K562 (cell line): ENCODE measurements around the gene TRMT2B. TPM values are rescaled to one million over a fixed set of nuclear protein-coding genes. Genes with fewer than 3 reads are reported as not detected.

Source experiments
- ATAC-seq: fragments of 200-7000 bp; cut with Tn5 transposase; 3 replicates; pipeline ENCODE4 v1.9.1; 2020; ENCODE audit warnings: moderate library complexity
- BruUV-seq: library from RNA; stranded (reverse); fragments of 400-500 nt; replicated peaks from 2 replicates; lab custom pipeline; 2021; lab: Mats Ljungman, UMichigan
- CTCF ChIA-PET: fragments of 300-600 bp; formaldehyde crosslinking; extraction: SDS; loops from one replicate; lab custom pipeline; 2021; ENCODE audit warnings: low intra/inter-chr PET ratio; lab: Yijun Ruan, JAX
- POLR2A ChIA-PET: fragments of 300-600, 350-650 bp; sonication (Branson Sonifier 250); formaldehyde crosslinking; extraction: SDS; loops from one replicate; lab custom pipeline; 2021; ENCODE audit warnings: antibody characterized with exemption, inconsistent platforms; lab: Yijun Ruan, JAX
- DNase-seq, 4 experiments: peaks; one replicate each; pipeline versions ENCODE4 v3.0.0 to v3.0.0-alpha.2; 2011 to 2018; ENCODE audit warnings: low spot score in 3 of 4, mixed read lengths in 3 of 4; ENCODE audit errors: extremely low read depth in 1 of 4
- FAIRE-seq: peaks from 2 replicates; lab custom pipeline; 2011; peaks lifted over from hg19 to GRCh38; lab: Jason Lieb, UNC
- H2AFZ ChIP-seq: 2 replicates; pipeline ENCODE4 v1.6.0; 2011; ENCODE audit warnings: low read depth, low read length, control low read depth, inconsistent platforms
- H3K27ac ChIP-seq: fragments of 200-600 bp; 3 replicates; pipeline ENCODE4 v1.8.0; 2011; ENCODE audit warnings: low read depth, mild to moderate bottlenecking, control low read depth, inconsistent platforms, low read length, moderate library complexity, mixed read lengths; ENCODE audit errors: extremely low read depth
- H3K27me3 ChIP-seq, 2 experiments: fragments of 300-600 bp in 1 of 2; 2 replicates in 1 of 2; 3 replicates in 1 of 2; pipeline versions ENCODE4 v1.6.0 to v1.8.0; 2011; ENCODE audit warnings: inconsistent platforms in 2 of 2, low read length in 2 of 2, mild to moderate bottlenecking in 1 of 2, mixed read lengths in 1 of 2, moderate library complexity in 1 of 2; ENCODE audit not compliant: control insufficient read depth in 2 of 2, insufficient read depth in 2 of 2
- H3K36me3 ChIP-seq: fragments of 300-600 bp; 3 replicates; pipeline ENCODE4 v1.8.0; 2011; ENCODE audit warnings: mild to moderate bottlenecking, low read length, inconsistent platforms; ENCODE audit not compliant: control insufficient read depth, insufficient read depth
- H3K4me1 ChIP-seq, 2 experiments: fragments of 200-600 bp in 1 of 2; replicated peaks in 1 of 2; 2 replicates in 1 of 2; 3 replicates in 1 of 2; pipeline versions ENCODE4 v1.5.1 to v1.8.0; 2011; ENCODE audit warnings: inconsistent platforms in 2 of 2, low read length in 2 of 2, mild to moderate bottlenecking in 1 of 2, mixed read lengths in 1 of 2, moderate library complexity in 1 of 2; ENCODE audit not compliant: control insufficient read depth in 2 of 2, insufficient read depth in 2 of 2
- H3K4me2 ChIP-seq: 2 replicates; pipeline ENCODE4 v1.6.1; 2011; ENCODE audit warnings: low read length, control low read depth, inconsistent platforms, mixed read lengths; ENCODE audit not compliant: insufficient read depth
- H3K4me3 ChIP-seq: fragments of 200-600 bp; sonication (generic), shearing (Covaris generic); 2 replicates; pipeline ENCODE4 v1.5.1; 2016; ENCODE audit warnings: control low read depth, inconsistent platforms
- H3K79me2 ChIP-seq: fragments of 200-600 bp; 3 replicates; pipeline ENCODE4 v1.8.0; 2011; ENCODE audit warnings: low read length, inconsistent platforms; ENCODE audit not compliant: control insufficient read depth, insufficient read depth
- H3K9ac ChIP-seq, 2 experiments: 2 replicates each; pipeline versions ENCODE4 v1.6.0 to v1.6.1; 2011; ENCODE audit warnings: low read depth in 2 of 2, low read length in 2 of 2, control low read depth in 1 of 2, inconsistent platforms in 1 of 2, mild to moderate bottlenecking in 1 of 2, mixed read lengths in 1 of 2; ENCODE audit not compliant: insufficient read depth in 1 of 2
- H3K9me1 ChIP-seq: one replicate; pipeline ENCODE4 v1.6.0; 2011; ENCODE audit warnings: inconsistent platforms, mild to moderate bottlenecking, low read length, moderate library complexity; ENCODE audit not compliant: control insufficient read depth, insufficient read depth
- H3K9me3 ChIP-seq: replicated peaks from 2 replicates; pipeline ENCODE4 v1.5.1; 2011; ENCODE audit warnings: low read depth, low read length, inconsistent platforms; ENCODE audit not compliant: control insufficient read depth, insufficient read depth
- H4K20me1 ChIP-seq: replicated peaks from 2 replicates; pipeline ENCODE4 v1.6.1; 2011; ENCODE audit warnings: low read length, inconsistent platforms, mixed read lengths; ENCODE audit not compliant: control insufficient read depth, insufficient read depth
- CBX5 ChIP-seq: IDR thresholded peaks from 2 replicates; pipeline ENCODE4 v1.6.1; 2014; ENCODE audit warnings: low read depth, borderline replicate concordance
- CHD1 ChIP-seq: fragments of 200-600 bp; sonication (generic); IDR thresholded peaks from one replicate; pipeline ENCODE4 v1.6.1; 2012; ENCODE audit warnings: mild to moderate bottlenecking, moderate library complexity, low read length, inconsistent platforms
- DACH1 ChIP-seq: fragments of 450-650 bp; IDR thresholded peaks from 2 replicates; pipeline ENCODE4 v1.6.1; 2018; ENCODE audit not compliant: partially characterized antibody
- EHMT2 ChIP-seq: fragments of 450-650 bp; IDR thresholded peaks from 2 replicates; pipeline ENCODE4 v1.6.1; 2018; ENCODE audit warnings: antibody characterized with exemption
- GABPB2 ChIP-seq: fragments of 250-450 bp; sonication (Bioruptor Pico); conservative IDR thresholded peaks from 2 replicates; pipeline ENCODE4 v1.5.1; 2021; ENCODE audit warnings: mild to moderate bottlenecking
- JUN ChIP-seq, 2 experiments: sonication (generic) in 1 of 2; formaldehyde crosslinking in 1 of 2; IDR thresholded peaks; 2 replicates each; pipeline versions ENCODE4 v1.6.1 to v1.8.0; 2012 to 2022; ENCODE audit warnings: borderline replicate concordance in 2 of 2, mild to moderate bottlenecking in 2 of 2, improper control_type of control experiment in 1 of 2, low read depth in 1 of 2, low read length in 1 of 2, missing genetic modification reagents in 1 of 2
- KLF10 ChIP-seq: fragments of 250-450 bp; sonication (Bioruptor Pico); IDR thresholded peaks from 2 replicates; pipeline ENCODE4 v1.6.1; 2021; ENCODE audit warnings: matching md5 sums
- OTX1 ChIP-seq: fragments of 450-650 bp; formaldehyde crosslinking; IDR thresholded peaks from 2 replicates; pipeline ENCODE4 v1.4.0; 2022; ENCODE audit warnings: mild to moderate bottlenecking
- RBM34 ChIP-seq: fragments of 200-400 bp; formaldehyde crosslinking; IDR thresholded peaks from 2 replicates; pipeline ENCODE4 v1.6.1; 2018; ENCODE audit warnings: low read length, borderline replicate concordance; ENCODE audit not compliant: insufficient read depth
- RFX7 ChIP-seq: fragments of 250-450 bp; sonication (Bioruptor Pico); IDR thresholded peaks from 2 replicates; pipeline ENCODE4 v1.5.1; 2021; ENCODE audit warnings: mild to moderate bottlenecking
- SIN3A ChIP-seq, 2 experiments: fragments of 150-350 bp in 1 of 2; IDR thresholded peaks; 2 replicates each; pipeline ENCODE4 v1.6.1; 2011 to 2016; ENCODE audit warnings: borderline replicate concordance in 2 of 2, low read depth in 2 of 2, low read length in 2 of 2, mild to moderate bottlenecking in 2 of 2, moderate library complexity in 2 of 2; ENCODE audit not compliant: control insufficient read depth in 1 of 2
- ZNF232 ChIP-seq: sonication (generic); formaldehyde crosslinking; IDR thresholded peaks from 2 replicates; pipeline ENCODE4 v1.8.0; 2022; ENCODE audit warnings: mild to moderate bottlenecking, missing genetic modification reagents
- ZNF239 ChIP-seq: fragments of 250-450 bp; sonication (Bioruptor Pico); IDR thresholded peaks from 2 replicates; pipeline ENCODE4 v1.4.0; 2020; ENCODE audit warnings: mild to moderate bottlenecking
- ZNF644 ChIP-seq: fragments of 200-800 bp; sonication (Bioruptor generic); IDR thresholded peaks from 2 replicates; pipeline ENCODE4 v1.6.1; 2016; ENCODE audit warnings: low read depth, missing genetic modification characterization, missing compliant biosample characterization
- WGBS: fragments of 100-300 bp; shearing (Covaris generic); methylation state at CpG from one replicate; pipeline ENCODE4 v1.1.6; 2016; ENCODE audit warnings: low coverage, mixed read lengths; ENCODE audit not compliant: insufficient coverage; ENCODE audit errors: missing lambda C conversion rate; 5-methylcytosine and 5-hydroxymethylcytosine counted together
- in situ Hi-C: fragments of 300-500 bp; cut with MboI; formaldehyde crosslinking; loops from 4 replicates; pipeline ENCODE4 v1.15.0; 2018; ENCODE audit warnings: inconsistent platforms, mixed read lengths
- intact Hi-C: fragments of 100-400 bp; cut with micrococcal nuclease; formaldehyde crosslinking; loops from 2 replicates; pipeline ENCODE4 v1.14.2; 2022
- polyA plus RNA-seq, 8 experiments: library from polyadenylated mRNA; depleted of rRNA in 4 of 8; stranded (reverse) in 5 of 8; unstranded in 3 of 8; fragments of >200 nt; fragmentation: Nextera tagmentation in 2 of 8; fragmentation: Illumina TruSeq in 1 of 8; extraction: Ambion mirVana in 2 of 8; extraction: Trizol in 1 of 8; gene quantifications; 2 replicates each; pipeline versions ENCODE4 v1.2.1 to v1.2.3, GENCODE V29; 2011 to 2014; ENCODE audit warnings: inconsistent platforms in 1 of 8, missing spikeins in 1 of 8
- total RNA-seq, 7 experiments: library from RNA; depleted of rRNA in 6 of 7; stranded (reverse); fragments of >200 nt in 6 of 7; fragmentation: Illumina TruSeq in 2 of 7; extraction: Trizol in 2 of 7; gene quantifications; 2 replicates each; pipeline versions ENCODE4 v1.2.1 to v1.2.3, GENCODE V29; 2011 to 2021; ENCODE audit warnings: low replicate concordance in 1 of 7
- TF ChIP-seq, protein P1 (sequence below): fragments of 250-450 bp; sonication (Bioruptor Pico); IDR thresholded peaks from 2 replicates; pipeline ENCODE4 v1.4.0; 2020
- TF ChIP-seq, protein P2 (sequence below), 2 experiments: fragments of 450-650 bp in 1 of 2; sonication (generic) in 1 of 2; formaldehyde crosslinking; conservative IDR thresholded peaks; 2 replicates each; pipeline versions ENCODE4 v1.4.0 to v1.8.1; 2020 to 2022; ENCODE audit warnings: mild to moderate bottlenecking in 1 of 2, missing genetic modification reagents in 1 of 2

The TRMT2B gene
- total and polyA plus RNA-seq, 9 of the 15 experiments (the other 6 are each of a cell fraction or from before 2014, with no cell fraction given) = 3.9 to 23.4 (median 18.1) TPM

DNA sequence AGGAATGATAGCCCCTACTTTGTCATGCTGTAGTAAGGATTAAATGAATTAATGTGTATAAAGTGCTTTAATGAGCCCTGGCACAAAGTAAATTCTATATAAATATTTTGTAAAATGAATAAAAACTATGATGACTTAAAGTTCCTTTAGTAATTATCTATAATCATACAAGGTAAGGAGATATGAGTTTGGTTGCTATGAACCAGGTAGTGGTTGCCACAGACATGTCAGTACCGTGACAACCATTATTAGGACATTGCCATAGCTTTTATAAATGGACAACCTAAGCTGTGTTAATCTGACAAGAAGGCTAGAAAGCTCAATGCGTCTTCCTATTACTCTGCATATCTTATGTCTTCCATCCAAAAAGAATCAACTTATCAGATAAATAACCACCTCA, 82.5 kb downstream of the TRMT2B start, which contains the start of gene ARL13A:
Gene ARL13A (plus strand): TSS at position 301 of the 400 bp plus-strand sequence. CDS start 3,982 bp downstream, outside the sequence.
- CTCF ChIA-PET = no interaction called here
- WGBS = 0% methylated on average over 2 of the region's 2 CpGs
- no peaks in the 10 kb centered on the region for H3K9me3 ChIP-seq
- H3K9me1 ChIP-seq = no peaks in the 10 kb centered on the region
- in situ Hi-C loops = no loop called here
- no peak within 1 kb of the TSS for H3K27ac ChIP-seq
- no peaks in the 10 kb centered on the region for H3K4me1 ChIP-seq
- FAIRE-seq (no peak), DNase-seq (no peak), ATAC-seq (no peak)
- no TSS peak for BruUV-seq
- H3K27me3 ChIP-seq = no peaks in the 10 kb centered on the region
- H3K9ac ChIP-seq = no peak within 1 kb of the TSS
- TF ChIP-seq EHMT2 = no peak
- no peak for TF ChIP-seq GABPB2
- no peak for TF ChIP-seq ZNF239
- TF ChIP-seq, protein P1, sequence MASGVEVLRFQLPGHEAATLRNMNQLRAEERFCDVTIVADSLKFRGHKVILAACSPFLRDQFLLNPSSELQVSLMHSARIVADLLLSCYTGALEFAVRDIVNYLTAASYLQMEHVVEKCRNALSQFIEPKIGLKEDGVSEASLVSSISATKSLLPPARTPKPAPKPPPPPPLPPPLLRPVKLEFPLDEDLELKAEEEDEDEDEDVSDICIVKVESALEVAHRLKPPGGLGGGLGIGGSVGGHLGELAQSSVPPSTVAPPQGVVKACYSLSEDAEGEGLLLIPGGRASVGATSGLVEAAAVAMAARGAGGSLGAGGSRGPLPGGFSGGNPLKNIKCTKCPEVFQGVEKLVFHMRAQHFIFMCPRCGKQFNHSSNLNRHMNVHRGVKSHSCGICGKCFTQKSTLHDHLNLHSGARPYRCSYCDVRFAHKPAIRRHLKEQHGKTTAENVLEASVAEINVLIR (CRISPR knock-in tag) = no peak
- no peak for TF ChIP-seq SIN3A (IDR thresholded peaks at IDR 0.05; ENCODE audit: borderline replicate concordance in 2 of 2, control insufficient read depth in 1 of 2, low read depth in 2 of 2, low read length in 2 of 2)
- no peak for TF ChIP-seq ZNF644 (tag)
- no peak for TF ChIP-seq OTX1 (CRISPR knock-in tag)
- TF ChIP-seq DACH1 = no peak
- no peak for TF ChIP-seq ZNF232 (CRISPR knock-in tag)
- TF ChIP-seq, protein P2, sequence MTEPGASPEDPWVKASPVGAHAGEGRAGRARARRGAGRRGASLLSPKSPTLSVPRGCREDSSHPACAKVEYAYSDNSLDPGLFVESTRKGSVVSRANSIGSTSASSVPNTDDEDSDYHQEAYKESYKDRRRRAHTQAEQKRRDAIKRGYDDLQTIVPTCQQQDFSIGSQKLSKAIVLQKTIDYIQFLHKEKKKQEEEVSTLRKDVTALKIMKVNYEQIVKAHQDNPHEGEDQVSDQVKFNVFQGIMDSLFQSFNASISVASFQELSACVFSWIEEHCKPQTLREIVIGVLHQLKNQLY (CRISPR knock-in tag; conservative IDR thresholded peaks at IDR 0.05) = no peak
- TF ChIP-seq KLF10 = no peak
- TF ChIP-seq RFX7 (CRISPR knock-in tag) = no peak
- no peak for TF ChIP-seq JUN (IDR thresholded peaks at IDR 0.05; ENCODE audit: borderline replicate concordance, low read depth, low read length)
- no peak for TF ChIP-seq JUN (CRISPR knock-in tag; IDR thresholded peaks at IDR 0.05; ENCODE audit: borderline replicate concordance)
- no peak for TF ChIP-seq CHD1
- no peak for TF ChIP-seq RBM34
- TF ChIP-seq CBX5 = no peak
- intact Hi-C loops = no loop called here
- no peaks in the 10 kb centered on the region for H3K36me3 ChIP-seq
- no peaks in the 10 kb centered on the region for H4K20me1 ChIP-seq
- POLR2A ChIA-PET = no interaction called here
- H3K79me2 ChIP-seq = no peaks in the 10 kb centered on the region
- H2AFZ ChIP-seq = no peak within 1 kb of the TSS
- no peak within 1 kb of the TSS for H3K4me2 ChIP-seq
- no peak within 1 kb of the TSS for H3K4me3 ChIP-seq
